ENCODE measurements around the gene ERBB4.

Gene ERBB4

GRCh38 chr2:212083492-212083891 lies 455.1 kb downstream of the ERBB4 start:
- DNase-seq (ENCODE audit: low read depth in 2 of 2): no peak

DNA sequence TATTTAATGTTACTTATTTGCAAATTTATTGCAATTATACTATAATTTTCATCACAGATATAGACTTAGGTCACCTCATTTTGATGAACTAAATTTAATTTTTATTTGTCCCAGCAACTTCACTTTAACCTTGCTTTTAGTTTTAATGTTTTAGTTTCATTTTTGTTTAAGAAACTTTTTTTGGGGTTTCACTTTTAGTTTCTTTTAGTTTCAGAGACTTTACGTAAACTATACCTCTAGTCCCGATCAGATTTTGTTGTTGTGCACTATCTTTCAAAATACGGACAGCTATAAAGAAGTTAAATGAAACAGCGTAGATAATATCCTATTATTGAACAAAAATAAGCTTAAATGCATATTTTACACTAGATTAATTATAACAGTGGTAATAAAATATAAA lies 460.5 kb downstream of the ERBB4 start:
- DNase-seq (ENCODE audit: low read depth in 2 of 2): no peak

GRCh38 chr2:212076456-212076855 lies 462.1 kb downstream of the ERBB4 start:
- no peak for DNase-seq (ENCODE audit: low read depth in 2 of 2)

DNA sequence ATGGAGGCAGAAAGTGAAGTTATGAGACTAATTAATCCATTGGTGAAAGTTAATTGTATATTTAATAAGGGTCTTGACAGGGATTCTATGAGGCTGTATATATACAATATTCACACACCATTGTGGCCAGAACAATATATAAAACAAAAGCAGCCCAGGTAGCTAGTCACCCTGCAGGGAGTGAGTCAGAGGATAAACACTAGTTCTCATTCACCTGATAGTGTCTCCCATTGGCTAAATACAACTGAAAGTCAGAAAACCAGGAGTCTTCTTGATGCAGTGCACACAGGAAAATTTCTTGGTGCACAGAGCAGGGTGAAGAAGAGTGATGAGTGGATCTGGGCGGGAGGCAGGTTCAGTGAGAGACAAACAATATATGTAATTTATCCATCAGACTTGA lies 465.2 kb downstream of the ERBB4 start:
- no peak for DNase-seq (ENCODE audit: low read depth in 2 of 2)

DNA sequence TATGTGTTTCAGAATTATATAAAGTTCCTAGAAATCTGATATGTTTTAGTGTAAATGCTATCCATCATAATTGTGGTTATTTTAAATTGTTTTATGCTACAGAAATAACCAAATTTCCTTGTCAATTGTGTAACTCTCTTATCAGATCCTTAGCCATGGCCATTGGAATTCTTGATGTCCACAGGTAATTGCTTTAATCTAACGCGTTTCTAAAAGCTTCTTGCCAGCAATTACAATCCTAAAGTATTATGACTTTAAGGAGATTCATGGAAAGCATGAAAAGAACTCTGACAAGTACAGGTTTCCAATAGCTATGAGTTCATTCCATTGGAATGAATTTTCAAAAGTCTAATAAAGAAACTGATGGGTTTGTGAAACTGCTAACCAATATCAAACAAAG lies 472.1 kb downstream of the ERBB4 start:
- no peak for DNase-seq (ENCODE audit: low read depth in 2 of 2)

GRCh38 chr2:212064318-212064717 lies 474.3 kb downstream of the ERBB4 start:
- DNase-seq (ENCODE audit: low read depth in 2 of 2): no peak

GRCh38 chr2:212052412-212053159 lies 486.0 kb downstream of the ERBB4 start:
- no peak for DNase-seq (ENCODE audit: low read depth in 2 of 2)

GRCh38 chr2:212050871-212051270 lies 487.7 kb downstream of the ERBB4 start:
- DNase-seq (ENCODE audit: low read depth in 2 of 2): no peak

- no peak for DNase-seq (ENCODE audit: low read depth in 2 of 2)
Measured at GRCh38 chr2:212042562-212042961, 496.0 kb downstream of the ERBB4 start.

- no peak for DNase-seq (ENCODE audit: low read depth in 2 of 2)
Measured at GRCh38 chr2:212037062-212037461, 501.5 kb downstream of the ERBB4 start.

DNA sequence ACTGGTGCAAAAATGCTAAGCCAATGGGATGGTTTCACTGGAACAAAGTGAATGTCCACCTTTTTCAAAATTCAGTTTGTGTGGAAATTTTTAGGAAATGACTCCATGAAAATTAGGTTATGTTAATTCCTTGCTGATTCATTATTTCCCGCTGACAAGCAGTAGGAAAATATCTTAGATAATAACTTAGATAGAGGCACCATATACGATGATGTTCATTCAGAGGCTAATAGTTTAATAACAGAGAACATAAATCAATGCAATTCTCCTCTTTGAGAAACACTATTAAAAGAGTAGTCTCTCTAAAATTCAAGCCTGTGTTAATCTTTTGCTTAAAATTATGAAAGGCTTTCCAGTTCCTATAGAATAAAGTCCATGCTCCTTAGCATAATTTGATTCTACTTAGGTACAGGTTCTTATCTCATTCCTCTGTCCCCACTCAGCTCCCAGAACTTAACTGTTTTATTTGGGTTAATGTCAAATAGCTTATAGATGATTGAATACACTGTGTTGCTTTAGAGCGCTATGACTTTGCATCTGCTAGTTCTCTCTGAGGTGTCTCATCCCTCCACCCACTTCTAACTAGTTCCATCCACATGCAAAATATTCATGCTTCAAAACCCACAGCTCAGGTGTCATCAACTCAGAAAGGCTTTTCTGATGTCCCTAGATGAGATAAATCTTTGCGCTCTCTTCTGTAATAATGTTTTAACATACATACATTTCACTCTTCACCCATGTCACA lies 503.6 kb downstream of the ERBB4 start:
- no peak for DNase-seq (ENCODE audit: low read depth in 2 of 2)

GRCh38 chr2:212033888-212034287 lies 504.7 kb downstream of the ERBB4 start:
- no peak for DNase-seq (ENCODE audit: low read depth in 2 of 2)

DNA sequence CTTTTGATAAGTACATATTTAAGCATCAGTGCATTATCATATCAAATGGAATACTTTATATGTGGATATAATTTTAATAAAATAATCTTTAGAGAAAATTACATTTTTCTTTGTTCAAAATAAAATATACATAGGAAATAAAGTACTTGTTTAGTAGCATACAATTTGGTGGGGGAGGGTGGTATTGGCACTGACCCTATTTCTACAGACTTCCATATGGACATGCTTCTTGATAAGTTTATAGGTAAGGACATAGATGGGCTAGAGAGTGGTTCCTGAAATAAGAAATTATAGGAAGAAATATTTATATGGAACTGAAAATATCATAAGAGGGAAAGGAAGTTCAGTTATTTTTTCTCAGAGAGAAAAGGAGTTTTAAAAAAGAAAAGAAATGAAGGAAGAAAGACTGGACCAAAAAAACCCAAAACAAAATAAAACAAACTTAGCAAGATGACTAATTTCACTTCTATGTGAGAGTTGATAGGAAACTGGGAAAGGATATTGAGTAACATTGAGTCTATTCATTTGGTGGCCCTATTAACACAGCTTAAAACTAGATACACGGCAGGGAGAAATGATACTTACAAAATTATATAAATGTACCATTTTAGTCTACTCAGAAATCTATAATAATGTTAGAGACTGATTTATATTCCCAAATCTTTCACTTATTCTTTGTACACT lies 505.9 kb downstream of the ERBB4 start:
- no peak for DNase-seq (ENCODE audit: low read depth in 2 of 2)

DNA sequence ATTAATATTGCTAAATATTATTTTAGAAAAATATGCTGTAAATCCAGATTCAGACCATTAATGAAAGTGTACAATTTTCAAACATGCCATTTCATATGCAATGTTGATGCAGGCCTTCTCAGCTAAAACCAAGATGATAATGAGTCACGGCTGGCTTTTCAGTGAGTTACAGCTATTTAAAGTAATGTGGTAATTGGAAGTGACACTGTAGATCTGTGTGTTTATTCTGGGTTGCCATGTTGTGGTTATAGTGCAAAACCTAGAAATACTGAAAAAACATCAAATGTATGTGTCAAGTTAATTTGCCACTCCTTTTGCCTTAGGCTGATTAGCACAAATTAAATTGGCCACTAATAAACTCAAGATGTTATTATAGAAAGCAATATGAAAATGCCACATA lies 506.6 kb downstream of the ERBB4 start:
- no peak for DNase-seq (ENCODE audit: low read depth in 2 of 2)

DNA sequence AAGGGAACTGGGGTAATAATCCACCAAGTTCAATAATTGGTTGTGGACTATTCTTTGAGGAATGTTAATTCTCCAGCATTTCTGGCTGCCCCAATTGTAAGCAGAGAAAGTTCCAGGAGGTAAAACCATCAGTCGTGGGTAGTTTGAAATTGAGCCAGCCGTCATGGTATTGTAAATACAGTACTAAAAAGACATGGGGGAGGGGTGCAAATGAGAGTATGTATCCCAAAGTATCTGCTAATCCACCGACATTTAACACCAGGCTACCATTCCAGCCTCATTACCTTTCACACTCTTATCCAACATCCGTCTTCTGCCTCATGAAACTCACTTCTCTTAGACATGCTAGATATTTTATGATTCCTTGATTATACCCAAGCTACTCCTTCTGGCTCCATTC lies 507.9 kb downstream of the ERBB4 start:
- DNase-seq (ENCODE audit: low read depth in 2 of 2): no peak

GRCh38 chr2:212028798-212029394 lies 509.7 kb downstream of the ERBB4 start:
- no peak for DNase-seq (ENCODE audit: low read depth in 2 of 2)

GRCh38 chr2:212027681-212028628 lies 510.6 kb downstream of the ERBB4 start:
- DNase-seq (ENCODE audit: low read depth in 2 of 2): no peak

DNA sequence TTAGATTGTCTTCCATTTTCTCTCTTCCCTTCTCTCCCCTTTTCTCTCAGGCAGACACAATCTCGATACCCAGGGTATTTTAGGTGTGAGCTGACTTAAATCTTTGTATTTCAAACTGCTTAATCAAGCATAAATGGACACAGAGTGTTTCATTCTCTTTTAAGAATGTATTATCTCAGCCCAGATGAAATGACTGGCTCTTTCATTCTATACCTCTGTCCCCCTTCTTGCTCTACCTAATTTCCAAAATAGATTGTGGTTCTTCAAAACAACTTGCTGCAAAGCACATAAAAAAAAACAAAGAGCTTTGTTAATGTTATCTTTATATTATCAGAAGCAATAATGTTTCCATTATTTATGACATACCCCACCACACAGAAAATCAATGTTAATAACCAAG lies 514.6 kb downstream of the ERBB4 start:
- no peak for DNase-seq (ENCODE audit: low read depth in 2 of 2)

DNA sequence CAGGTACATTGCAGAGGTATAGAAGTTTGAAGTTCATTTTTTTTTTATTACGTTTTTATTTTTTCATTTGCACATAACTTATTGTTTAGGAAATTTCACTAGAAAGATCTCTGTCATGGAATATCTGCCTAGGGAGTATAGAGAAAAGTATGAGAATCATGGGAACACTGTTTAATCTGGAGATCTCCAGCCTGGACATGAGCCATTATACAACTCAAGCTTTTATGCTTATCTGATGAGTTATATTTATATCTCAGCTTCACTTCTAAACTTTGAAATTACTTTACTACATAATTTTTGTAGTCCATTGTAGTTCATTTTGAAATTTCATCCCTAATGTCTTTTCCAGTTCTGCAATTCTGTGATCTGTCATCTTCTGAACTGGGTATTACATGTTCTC lies 515.6 kb downstream of the ERBB4 start:
- DNase-seq (ENCODE audit: low read depth in 2 of 2): no peak

DNA sequence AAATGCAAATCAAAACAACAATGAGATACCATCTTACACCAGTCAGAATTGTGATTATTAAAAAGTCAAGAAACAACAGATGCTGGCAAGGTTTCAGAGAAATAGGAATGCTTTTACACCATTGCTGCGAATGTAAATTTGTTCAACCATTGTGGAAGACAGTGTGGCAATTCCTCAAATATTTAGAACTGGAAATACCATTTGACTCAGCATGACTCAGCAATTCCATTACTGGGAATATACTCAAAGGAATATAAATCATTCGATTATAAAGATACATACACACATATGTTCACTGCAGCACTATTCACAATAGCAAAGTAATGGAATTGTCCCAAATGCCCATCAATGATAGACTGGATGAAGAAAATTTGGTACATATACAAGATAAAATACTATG lies 516.7 kb downstream of the ERBB4 start:
- DNase-seq (ENCODE audit: low read depth in 2 of 2): no peak

- DNase-seq (ENCODE audit: low read depth in 2 of 2): no peak
Measured at GRCh38 chr2:212015588-212015987, 523.0 kb downstream of the ERBB4 start.

Data from stimulated activated CD8-positive, alpha-beta memory T cell treated with anti-CD3 and anti-CD28 coated beads, Interleukin-15, amount 100 ng/mL, for 4 hours (primary cell).